ENCODE results near the gene LRPPRC.
"Not testable (repeated sequence)": the region's sequence is repeated elsewhere in the genome, so short reads cannot be mapped to it uniquely, and the experiment has no call there.

Gene LRPPRC

GRCh38 chr2:43995733-43996533 lies at the start of gene LRPPRC:
LRPPRC (minus strand) TSS chr2:43995989; CDS start chr2:43995947, 42 bp downstream.
- DNase-seq: peak; percentile 97 to 98 (median 98)

GRCh38 chr2:44045061-44045460 lies 49.3 kb upstream of the LRPPRC start:
- DNase-seq: no peak

GRCh38 chr2:44044281-44044720 lies 48.5 kb upstream of the LRPPRC start:
- DNase-seq: peak; percentile 87 to 93 (median 91)

DNA sequence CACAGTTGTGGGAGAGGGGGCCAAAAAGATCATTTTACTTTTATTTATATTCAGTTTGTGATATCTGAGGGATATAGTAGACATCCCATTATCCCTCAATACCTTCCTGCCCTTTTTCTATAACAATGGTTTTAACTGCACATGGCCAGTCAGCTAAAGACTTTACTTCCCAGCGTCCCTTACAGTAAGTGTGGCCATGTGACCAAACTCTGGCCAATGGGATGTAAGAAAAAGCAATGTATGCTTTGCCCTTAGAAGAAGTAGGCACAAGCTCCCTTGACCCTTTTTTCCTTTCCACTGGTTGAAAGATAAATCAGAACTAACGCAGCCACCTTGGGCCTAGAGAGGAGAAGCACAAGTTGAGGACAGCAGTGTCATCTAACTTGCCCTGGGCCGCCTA lies 44.6 kb upstream of the LRPPRC start:
- DNase-seq: no peak

DNA sequence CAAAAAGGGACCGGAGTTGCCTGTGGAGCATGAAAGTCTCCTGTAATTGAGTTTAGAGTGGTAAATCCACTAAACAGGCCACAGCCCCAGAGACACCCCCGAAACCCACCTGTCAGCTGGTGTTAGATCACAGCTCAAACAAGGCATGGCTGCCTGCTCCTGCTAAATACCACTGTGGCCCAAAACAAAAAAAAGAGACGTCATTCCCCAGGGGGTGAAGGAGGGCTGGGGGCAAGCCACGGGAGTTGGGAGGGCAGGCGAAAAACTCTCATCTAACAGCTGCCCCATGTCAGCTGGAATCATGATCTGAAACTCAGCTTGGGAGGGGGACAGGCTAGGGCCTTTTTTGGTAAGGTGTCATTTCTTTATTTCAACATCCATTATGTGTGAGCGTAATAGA lies 42.5 kb upstream of the LRPPRC start:
- no peak for DNase-seq

DNA sequence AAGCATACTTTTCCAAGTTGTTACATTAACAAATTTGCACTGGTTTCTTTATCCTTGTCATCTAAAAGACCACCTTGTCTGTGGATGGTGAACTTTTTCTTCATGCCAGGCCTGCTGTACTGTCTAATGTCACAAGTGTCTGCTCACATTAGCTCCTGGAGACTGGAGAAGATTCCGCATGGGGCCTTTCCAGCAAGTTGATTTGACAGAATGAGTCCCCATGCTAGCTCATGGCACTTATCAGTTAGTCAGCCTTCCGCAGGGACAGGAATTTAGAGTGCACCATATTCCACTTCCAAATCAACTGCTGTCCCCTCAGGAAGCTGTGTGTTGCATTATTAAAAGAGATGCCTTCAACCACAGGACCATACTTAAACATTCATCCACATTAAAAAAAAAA lies 41.4 kb upstream of the LRPPRC start:
- DNase-seq: no peak

DNA sequence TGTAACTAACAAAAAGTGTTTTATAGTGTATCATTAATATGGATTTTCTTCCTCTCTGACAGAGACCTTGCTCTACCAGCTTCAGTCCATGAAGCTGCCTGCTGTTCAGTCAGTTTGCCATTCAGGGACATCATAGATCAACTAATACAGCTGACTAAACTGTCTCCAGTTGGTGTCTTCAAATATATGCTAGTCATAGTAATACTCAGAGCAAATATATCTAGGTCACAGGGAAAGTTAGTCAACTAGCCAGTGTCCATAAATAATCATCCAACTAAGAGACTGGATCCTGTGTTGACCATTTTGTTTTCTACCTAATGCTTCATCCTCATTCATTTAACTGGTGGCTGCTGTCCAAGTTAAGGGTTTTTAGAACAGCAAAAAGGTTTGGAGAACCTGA lies 38.2 kb upstream of the LRPPRC start:
- no peak for DNase-seq

- not testable (repeated sequence) for DNase-seq
Observed at GRCh38 chr2:44027076-44027475, 31.3 kb upstream of the LRPPRC start.

GRCh38 chr2:44016282-44016681 lies 20.5 kb upstream of the LRPPRC start:
- peak; percentile 28 to 70 (median 53) for DNase-seq

DNA sequence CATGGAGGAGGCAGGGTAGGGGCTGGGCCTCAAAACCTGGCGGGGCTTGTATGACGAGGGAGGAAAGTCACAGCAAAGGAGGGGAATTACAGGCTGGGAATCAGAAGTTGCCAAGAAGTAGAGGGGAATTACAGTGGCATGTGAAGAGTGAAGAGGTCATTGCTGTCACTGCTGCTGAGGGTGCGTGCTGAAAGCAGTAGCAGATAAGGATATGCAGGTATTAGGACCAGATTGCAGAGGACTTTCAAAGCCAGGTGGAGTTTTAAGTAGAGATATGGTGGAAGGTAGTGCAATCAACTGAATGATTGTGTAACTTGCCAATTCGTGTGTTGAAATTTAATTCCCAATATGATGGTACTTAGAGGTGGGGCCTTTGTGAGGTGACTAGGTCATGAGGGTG lies 19.4 kb upstream of the LRPPRC start:
- DNase-seq: peak in 1 of 3 donors; percentile 6

DNA sequence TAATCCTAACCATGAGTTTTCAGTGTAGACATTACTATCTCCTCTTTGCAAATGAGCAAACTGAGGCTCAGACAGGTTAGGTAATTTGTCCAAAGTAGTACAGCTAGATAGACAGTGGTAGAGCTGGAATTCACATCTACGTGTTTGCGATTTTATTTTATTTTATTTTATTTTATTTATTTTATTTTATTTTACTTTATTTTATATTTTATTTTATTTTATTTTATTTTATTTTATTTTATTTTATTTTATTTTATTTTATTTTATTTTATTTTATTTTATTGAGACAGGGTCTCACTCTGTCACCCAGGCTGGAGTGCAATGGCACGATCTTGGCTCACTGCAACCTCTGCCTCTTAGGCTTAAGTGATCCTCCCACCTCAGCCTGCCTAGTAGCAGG lies 17.4 kb upstream of the LRPPRC start:
- not testable (repeated sequence) for DNase-seq

GRCh38 chr2:44010266-44010665 lies 14.5 kb upstream of the LRPPRC start:
- no peak for DNase-seq

GRCh38 chr2:44009136-44009735 lies 13.4 kb upstream of the LRPPRC start:
- no peak for DNase-seq

DNA sequence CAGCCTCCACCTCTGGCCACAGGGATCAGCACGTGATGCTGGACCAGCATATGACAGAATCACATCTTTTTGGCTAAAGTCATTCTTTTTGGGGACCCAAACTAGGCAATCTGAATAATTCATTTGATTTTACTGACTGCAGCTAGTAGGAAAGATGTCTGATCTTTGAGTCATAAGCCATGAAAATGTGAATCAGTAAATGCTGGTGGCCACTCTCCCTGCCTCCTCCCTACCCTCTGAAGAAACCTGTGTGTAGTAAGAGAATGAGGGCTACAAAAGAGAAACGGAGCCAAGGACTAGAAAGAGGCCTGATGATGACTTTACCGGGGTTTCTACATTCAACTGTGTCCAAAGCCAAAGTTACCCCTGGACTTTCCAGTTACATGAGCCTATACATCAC lies 10.1 kb upstream of the LRPPRC start:
- DNase-seq: peak in 2 of 3 donors; percentile 13 to 52

DNA sequence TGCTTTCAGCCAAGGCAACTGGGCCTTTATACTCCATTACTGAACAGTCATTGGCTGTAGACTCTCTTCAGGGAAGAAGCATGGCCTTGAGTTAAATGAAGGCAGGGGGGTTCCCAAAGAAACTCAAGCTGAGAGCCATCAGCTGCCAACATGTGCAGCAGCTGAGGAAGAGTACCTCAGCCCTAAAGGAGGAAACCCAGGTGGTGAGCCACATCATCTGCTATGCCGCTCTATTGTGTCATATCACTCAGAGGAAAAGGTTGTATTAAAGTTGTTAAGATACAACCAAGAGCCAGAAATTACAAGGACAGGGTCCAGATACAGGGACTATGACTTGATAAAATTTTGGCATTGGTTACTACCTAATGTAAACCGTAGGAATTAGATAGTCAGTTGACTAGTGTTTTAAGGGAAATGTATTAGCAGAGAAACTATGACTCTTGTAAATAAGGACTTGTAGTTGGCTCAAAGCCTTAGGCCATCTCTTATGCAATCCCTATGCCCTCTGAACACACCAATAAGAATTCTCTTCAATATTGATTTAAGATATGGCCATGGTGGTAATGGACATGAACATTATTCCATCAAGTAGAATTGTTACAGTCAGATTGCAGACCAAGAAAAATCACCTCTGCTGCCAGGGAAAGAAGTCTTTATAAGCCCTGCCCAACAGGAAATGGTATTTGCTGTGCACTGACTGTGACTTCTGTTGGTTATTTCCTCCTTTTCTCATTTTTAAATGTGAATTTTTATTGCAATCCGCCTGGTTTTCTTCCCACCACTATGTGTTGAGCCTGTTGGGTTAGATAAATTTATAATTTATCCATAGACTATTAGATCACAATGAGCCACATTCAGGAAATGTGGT lies 9.2 kb upstream of the LRPPRC start:
- DNase-seq: no peak

DNA sequence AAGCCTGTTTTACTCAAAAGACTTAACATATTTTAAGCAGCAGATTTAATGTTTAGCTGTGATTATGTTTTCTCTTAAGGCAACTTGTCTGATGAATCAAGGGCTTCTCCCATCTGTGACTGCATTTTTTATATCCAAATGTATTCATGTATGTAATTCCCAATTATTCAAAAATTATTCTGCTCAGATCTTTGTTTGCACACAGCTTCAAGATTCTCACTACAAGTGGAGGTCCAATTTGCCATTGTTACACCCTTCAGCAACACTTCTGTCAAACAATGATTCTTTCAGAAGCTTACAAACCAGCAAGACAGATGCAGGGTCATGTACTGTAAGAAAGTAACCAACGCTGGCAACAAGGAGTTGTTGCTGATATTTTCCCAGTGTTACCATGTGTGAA lies 5.9 kb upstream of the LRPPRC start:
- DNase-seq: no peak

- DNase-seq: no peak
Observed at GRCh38 chr2:43998263-43998662, 2.5 kb upstream of the LRPPRC start.

DNA sequence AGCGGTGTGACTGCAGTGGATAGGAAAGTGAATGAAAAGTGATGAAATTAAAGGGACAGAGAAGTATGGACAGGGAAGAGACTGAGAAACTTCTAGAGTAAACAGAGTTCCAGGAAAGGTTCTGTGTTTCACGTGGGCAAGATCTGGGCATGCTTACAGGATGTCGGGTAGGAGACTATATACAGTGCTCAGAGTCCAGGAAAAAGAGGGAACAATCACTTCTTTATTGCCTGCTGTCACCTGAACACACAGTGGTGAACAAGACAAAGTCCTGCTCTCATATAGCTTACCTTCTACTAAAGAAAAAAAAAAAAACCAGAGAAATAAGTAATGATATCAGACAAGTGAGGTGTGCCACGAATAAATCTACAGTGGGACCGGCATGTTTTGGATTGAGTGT lies 2.4 kb downstream of the LRPPRC start:
- no peak for DNase-seq

- peak in 1 of 3 donors; percentile 5 for DNase-seq
Observed at GRCh38 chr2:43989545-43989944, 6.2 kb downstream of the LRPPRC start.

GRCh38 chr2:43986600-43986999 lies 9.2 kb downstream of the LRPPRC start:
- DNase-seq: no peak

GRCh38 chr2:43985359-43985758 lies 10.4 kb downstream of the LRPPRC start:
- no peak for DNase-seq

DNA sequence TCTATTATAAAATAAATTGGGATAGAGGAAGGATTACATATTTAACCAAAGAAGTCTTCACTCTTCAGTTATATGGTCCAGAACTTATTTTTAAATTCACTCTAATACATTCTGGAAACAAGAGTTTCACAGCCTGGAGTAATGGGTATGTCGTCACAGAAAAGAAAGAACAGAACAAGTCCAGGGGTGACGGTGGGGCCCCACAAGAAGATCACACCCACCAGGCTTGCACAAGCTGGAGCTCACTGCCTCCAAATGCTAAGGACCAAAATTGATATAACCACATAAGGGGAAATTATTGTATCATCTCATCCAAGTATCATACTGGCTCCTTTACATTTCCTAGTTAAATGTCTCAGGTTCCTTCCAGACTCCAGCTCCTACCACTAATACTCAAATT lies 11.3 kb downstream of the LRPPRC start:
- no peak for DNase-seq

GRCh38 chr2:43980902-43981301 lies 14.9 kb downstream of the LRPPRC start:
- DNase-seq: no peak
